A673 (cell line): ENCODE data around the gene SDSL.

Experiments
- CTCF ChIP-seq: fragments of 300-800, 200-600 bp; sonication (generic); conservative IDR thresholded peaks from 2 replicates; pipeline ENCODE4 v1.5.1; 2017; ENCODE audit warnings: low read depth, mild to moderate bottlenecking, antibody characterized with exemption, low read length, moderate library complexity, mixed read lengths
- EZH2 ChIP-seq: fragments of 200-600 bp; sonication (generic); IDR thresholded peaks from 2 replicates; pipeline ENCODE4 v1.6.1; 2017; ENCODE audit warnings: borderline replicate concordance, low read depth, mild to moderate bottlenecking, mixed read lengths, antibody characterized with exemption, low read length; ENCODE audit not compliant: poor library complexity, severe bottlenecking

GRCh38 chr12:113457710-113458109, 35.5 kb downstream of the SDSL start:
- no peak for TF ChIP-seq CTCF
- TF ChIP-seq EZH2, result no peak
